DMS53 treated with DMSO at 0.1 percent for 48 hours (cell line): Measurements from ENCODE around the gene SLC6A12.

Source experiments
- DNase-seq: peaks from one replicate; lab custom pipeline; 2025; ENCODE audit not compliant: unreplicated experiment; lab: John Stamatoyannopoulos, UW

SLC6A12 gene

GRCh38 chr12:166425-167075, 47.4 kb downstream of the SLC6A12 start:
- DNase-seq, result no peak

DNA sequence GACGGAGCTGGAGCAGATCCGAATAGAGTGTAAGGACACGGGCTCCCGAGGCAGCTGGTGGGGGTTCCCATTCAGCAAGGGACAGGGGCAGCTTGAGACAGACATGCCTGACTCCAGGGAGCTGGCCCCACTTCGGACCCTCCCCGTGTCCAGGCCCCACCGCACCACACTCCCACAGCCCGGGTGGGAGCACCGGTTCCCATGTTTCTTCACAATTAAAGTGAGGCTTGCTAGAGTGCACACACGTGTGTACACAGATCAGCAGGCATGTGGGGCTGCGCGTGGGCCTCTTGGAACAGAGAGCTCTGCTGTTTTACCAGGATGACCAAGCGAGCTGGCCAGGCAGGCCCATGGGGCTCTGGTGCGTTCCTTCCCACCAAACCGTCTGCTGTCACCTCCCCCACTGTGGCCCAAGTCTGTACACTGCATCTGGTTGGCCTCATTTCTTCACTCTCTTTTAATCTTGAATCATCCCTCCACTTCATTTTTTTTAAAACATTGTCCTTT, 48.0 kb downstream of the SLC6A12 start:
- DNase-seq, result no peak

DNA sequence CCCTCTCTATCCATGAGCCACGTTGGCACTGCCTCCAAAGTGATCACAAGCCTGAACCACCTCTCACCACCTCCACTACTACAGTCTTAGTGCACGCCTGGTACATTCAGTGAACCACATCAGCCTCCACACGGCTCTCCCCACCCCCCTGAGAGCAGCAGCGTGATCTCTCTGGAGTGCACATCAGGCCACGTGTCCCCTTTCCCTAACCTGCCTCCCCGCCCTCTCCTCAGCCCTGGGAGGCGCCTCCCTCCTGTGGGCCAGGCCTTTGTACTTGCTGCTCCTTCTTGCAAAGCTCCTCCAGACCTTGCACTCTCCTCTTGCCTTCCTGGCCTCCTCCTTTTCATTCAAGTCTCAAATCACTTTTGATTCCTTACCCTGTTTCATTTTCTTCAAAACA, 49.8 kb downstream of the SLC6A12 start:
- peak; percentile 72 for DNase-seq

- peak; percentile 78 for DNase-seq
Observed at GRCh38 chr12:163406-163986, 50.5 kb downstream of the SLC6A12 start.

DNA sequence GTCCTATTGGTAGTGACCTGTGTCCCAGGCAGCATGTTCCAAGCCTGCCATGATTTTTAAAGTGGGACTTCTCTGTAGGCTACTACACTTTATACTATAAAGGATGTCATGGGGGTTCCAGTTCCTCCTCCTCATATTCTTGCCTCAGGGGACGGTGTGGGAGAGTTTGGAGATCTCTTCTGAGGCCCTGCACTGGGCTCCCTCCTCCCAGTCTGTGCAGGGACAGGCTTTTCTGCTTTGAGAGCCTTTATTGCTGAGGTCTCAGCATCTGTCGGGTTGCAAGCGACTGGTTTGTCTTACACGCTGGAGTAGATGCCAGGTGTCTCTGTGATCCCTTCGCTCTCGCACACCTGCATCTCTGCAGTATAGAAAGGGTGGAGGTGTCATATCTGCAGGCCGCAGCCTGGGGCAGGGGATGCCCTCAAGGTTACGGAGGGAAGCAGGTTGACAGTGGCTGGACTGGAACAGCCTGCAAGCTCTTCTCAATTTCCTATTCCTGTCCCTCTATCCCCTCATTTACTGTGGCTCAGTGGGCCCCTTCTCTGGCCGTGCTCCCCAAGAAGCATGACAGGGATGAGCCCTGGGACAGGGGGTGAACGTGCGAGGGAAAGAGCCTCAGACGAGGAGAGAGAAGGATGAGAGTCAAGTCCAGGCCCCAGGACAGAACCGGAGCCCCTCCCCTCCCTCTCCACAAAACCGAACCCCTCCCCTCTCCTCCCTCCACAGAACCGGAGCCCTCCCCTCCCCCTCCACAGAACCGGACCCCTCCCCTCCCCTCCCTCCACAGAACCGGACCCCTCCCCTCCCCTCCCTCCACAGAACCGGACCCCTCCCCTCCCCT, 51.3 kb downstream of the SLC6A12 start:
- peak; percentile 100 for DNase-seq

DNA sequence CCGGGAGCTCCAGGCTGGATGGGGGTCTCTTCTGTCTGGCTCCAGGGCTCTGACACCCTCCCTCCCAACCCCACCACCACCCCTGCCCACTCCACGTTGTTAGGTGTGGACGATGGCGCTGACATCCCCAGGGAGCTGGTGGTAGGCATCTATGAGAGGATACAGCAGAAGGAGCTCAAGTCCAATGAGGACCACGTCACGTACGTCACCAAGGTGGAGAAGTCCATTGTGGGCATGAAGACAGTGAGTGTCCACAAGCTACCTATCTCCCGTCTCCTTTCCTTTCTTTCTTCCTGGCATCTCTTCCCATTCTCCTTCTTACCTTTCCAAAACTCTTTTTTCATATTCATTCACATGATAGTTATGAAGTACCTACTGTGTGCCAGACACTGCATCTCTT, 52.1 kb downstream of the SLC6A12 start:
- no peak for DNase-seq

DNA sequence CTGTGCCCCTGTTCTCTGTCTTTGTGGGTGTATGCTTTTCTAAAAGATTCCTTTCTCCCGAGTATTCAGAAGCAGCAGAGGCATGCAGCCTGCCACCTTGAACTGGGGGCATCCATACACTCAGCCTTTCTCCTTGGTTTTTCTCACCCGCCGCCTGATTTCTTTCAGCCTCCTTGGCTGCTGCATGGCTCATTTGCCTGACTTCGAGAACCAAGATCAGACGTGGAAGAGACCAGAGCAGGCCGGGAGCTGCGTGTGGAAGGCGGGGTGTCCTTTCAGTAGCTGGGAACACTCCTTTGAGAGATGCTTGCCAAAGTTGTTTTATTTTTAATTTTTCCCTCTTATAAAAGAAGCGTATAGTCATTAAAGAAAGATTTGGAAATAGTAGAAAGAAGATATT, 53.1 kb downstream of the SLC6A12 start:
- no peak for DNase-seq

GRCh38 chr12:159156-159782, 54.7 kb downstream of the SLC6A12 start:
- DNase-seq, result no peak

DNA sequence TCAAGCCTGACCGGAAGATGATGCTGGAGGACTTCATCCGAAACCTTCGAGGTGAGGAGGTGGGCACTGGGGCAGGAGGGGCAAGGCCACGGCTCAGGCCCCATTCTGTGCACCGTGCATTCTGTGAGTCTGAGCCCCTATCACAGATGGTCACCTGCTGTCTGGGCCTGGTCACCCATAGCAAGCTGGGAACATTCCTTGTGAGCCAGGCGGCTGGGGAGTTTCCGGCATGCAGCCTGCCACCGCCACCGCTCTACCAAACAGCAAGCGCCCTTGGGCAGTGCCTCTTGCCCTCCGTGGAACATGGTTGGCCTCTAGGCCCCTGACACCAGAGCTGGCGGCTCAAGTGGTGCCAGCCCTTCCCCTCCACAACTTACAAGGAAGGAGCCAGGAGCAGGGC, 56.3 kb downstream of the SLC6A12 start:
- DNase-seq, result no peak

- no peak for DNase-seq
Observed at GRCh38 chr12:156945-157344, 57.0 kb downstream of the SLC6A12 start.

- no peak for DNase-seq
Observed at GRCh38 chr12:155646-156045, 58.3 kb downstream of the SLC6A12 start.

GRCh38 chr12:155006-155405, 59.0 kb downstream of the SLC6A12 start:
- no peak for DNase-seq

DNA sequence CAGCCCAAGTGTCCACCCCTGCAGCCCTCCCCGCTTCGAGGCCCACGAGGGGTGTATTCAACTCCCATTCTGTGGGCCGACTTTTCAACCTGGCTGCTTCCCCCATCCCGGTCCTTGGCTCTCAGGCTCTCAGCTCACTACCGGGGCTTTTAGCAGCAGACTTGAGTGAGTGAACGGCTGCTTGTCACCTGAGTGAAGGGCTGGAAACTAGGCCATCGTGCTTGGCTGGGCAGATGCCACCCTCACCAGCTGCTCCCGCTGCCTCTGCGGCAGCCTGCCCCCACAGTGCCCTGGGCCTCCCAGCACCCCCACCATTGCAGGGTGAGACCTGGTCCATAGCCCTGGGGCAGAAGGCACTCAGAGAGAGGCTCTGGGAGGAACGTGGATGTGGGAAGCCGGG, 59.9 kb downstream of the SLC6A12 start:
- no peak for DNase-seq

- peak; percentile 96 for DNase-seq
Observed at GRCh38 chr12:153080-153746, 60.7 kb downstream of the SLC6A12 start.

DNA sequence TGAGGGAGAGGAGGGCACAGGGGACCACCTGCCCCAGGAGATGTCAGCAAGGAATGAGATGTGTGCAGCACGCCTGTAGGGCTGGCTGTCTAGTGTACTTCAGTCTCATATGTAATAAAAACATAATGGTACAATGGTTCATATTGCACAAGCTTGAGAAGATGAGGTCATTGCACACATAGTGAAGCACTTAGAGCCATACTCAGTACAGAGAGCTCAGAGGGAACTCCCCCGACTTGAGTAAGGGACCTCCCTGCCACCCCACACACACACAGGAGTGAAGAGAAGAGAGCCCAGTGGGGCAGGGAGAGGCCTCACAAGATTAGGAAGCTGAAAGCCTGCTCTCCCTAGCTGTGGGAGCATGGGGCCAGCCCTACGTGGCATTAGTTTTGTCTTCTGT, 61.5 kb downstream of the SLC6A12 start:
- no peak for DNase-seq

DNA sequence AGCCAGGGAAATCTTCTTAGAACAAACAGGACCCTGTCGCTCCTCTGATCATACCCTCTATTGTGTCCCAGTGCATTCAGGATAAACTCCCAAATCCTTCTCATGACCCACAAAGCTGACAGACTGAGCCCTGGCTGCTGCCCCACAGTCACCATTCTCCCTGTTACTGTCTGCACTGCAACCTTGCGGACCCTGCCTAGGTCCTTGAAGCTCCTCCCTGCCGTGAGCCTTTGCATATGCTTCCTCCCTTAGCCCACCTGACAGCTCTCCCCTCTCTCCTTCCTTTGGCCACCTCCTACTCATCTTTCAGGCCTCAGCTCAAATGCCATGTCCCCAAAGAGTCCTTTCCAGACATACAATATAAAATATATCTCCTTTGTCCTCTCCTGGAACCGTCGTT, 62.4 kb downstream of the SLC6A12 start:
- no peak for DNase-seq

DNA sequence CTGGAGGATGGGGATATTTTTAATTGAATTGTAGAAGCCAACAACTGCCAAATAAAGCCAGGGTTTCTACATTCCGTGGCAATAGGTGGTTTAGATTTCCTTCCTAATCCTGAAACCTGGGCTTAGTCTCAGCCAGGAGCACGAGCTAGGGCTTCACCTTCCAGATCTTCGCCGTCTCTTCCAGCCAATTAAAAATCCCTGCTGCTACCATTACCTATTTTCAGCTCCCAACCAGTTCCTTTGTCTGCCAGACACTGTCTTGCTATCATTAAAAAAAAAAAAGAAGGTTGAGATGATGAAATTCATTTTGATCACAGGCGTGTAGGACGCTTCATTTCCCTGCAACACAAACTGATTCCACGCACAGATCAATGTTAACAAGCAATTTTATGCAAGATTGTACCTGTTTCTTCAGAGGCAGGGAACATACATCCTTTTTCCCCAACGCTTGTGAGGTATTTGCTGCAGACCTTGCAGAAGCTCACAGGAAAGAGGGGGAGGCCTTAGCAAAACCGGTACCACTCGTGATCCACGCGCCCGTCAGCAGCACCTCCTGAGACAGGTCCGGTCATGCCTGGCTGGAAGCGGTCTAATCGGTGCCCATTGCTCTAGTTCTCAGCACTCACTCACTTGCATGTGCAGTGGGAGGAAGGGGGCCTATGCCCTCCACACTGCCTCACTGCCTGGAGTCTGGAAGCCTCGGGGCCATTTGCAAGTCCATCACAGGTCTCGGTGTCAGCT, 65.1 kb downstream of the SLC6A12 start:
- DNase-seq, result no peak

DNA sequence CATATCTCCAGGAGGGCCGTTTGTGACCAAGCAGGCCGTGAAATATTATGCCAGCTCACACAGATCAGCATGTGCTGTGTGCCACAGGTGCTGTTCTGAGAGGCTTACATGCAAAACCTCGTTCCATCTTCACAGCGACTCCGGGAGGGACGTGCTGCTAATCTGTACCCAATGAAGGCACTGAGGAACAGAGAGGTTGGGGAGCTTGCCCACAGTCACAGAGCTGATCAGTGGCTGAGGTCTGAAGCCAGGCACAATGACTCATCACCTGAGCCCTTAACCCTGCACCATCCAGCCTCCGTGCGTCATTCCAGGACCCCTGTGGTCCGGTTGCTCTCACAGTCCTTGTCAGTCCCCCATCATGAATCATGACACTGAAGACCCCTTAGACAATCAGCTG, 66.7 kb downstream of the SLC6A12 start:
- no peak for DNase-seq

DNA sequence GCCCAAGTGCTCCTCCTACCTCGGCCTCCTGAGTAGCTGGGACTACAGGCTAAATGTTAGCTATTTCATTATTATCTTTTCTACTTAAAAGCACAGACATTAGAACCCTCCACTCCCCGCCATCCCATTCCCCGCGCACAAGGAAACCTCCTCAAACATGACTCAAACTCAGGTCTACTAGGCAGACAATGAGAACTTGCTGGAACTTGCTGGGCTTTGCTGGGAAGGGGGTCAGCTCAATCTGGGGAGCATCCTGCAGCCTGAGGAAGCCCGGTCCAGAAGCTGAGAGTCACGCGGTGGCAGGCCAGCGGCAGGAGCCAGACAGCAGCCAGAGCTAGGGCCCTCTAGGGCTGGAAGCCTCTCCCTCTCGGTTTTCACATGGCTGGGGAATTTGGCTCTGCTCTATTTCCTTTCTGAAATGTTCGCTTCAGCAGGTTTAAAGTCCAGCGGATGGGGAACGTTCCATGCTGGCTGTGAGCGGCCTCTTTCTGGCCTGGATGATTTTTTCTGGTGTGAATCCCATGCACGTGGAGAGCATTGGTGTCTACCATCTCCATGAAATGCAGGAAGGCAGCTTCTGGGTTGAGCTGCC, 68.5 kb downstream of the SLC6A12 start:
- DNase-seq, result no peak
